Measurements from ENCODE around the gene VAMP5. TPM values are rescaled to one million over a fixed set of nuclear protein-coding genes. Genes with fewer than 3 reads are reported as not detected.
"Not testable (repeated sequence)": the region's sequence is repeated elsewhere in the genome, so short reads cannot be mapped to it uniquely, and the experiment has no call there.

The VAMP5 gene
- total and polyA plus RNA-seq, 2 of the 8 experiments (the other 6 are each of a cell fraction or from before 2014, with no cell fraction given), result 4.7 to 14.2 TPM

GRCh38 chr2:85614757-85615156 lies 30.5 kb downstream of the VAMP5 start:
- not testable (repeated sequence) for H2BK12ac ChIP-seq (ENCODE audit: low read depth, low read length); H4K5ac ChIP-seq (ENCODE audit: insufficient read length, low read depth, low read length); H3K27ac ChIP-seq (ENCODE audit: low read depth, low read length); H3K27me3 ChIP-seq (replicated peaks in 1 of 4; ENCODE audit: control insufficient read depth in 3 of 4, extremely low read depth in 1 of 4, insufficient read depth in 3 of 4, low read length in 3 of 4); H3K14ac ChIP-seq (ENCODE audit: insufficient read length); DNase-seq (ENCODE audit: low read depth in 1 of 2, low spot score in 2 of 2); H4K91ac ChIP-seq (replicated peaks; ENCODE audit: insufficient read length, low read length); H3K23ac ChIP-seq (ENCODE audit: insufficient read length); H3K23me2 ChIP-seq (ENCODE audit: low read depth, low read length); H2BK120ac ChIP-seq (replicated peaks; ENCODE audit: low read depth, low read length); H2BK15ac ChIP-seq (ENCODE audit: low read length); H2AFZ ChIP-seq (ENCODE audit: low read length); H3K9ac ChIP-seq (replicated peaks in 1 of 4; ENCODE audit: extremely low read depth in 1 of 4, low read depth in 3 of 4, low read length in 3 of 4); H2BK5ac ChIP-seq (ENCODE audit: low read depth, low read length); H2AK5ac ChIP-seq (ENCODE audit: low read depth, low read length); H3K4me1 ChIP-seq (replicated peaks in 1 of 4; ENCODE audit: control insufficient read depth in 3 of 4, insufficient read depth in 4 of 4, low read length in 3 of 4); H3K4me2 ChIP-seq (ENCODE audit: insufficient read depth in 1 of 2, low read depth in 2 of 2, low read length in 2 of 2); H4K8ac ChIP-seq (ENCODE audit: extremely low read depth, insufficient read depth, low read length); H3K18ac ChIP-seq (ENCODE audit: extremely low read depth, low read length); H3K9me3 ChIP-seq (ENCODE audit: insufficient read depth in 2 of 2, low read depth in 1 of 2, low read length in 1 of 2); H3K79me1 ChIP-seq (ENCODE audit: low read depth, low read length); H3K4ac ChIP-seq (replicated peaks; ENCODE audit: insufficient read length, low read depth, low read length); H3K4me3 ChIP-seq (ENCODE audit: extremely low read depth in 1 of 4, insufficient read depth in 2 of 4, low read depth in 3 of 4, low read length in 4 of 4); H2BK20ac ChIP-seq (ENCODE audit: low read length); FAIRE-seq; H3K56ac ChIP-seq (replicated peaks; ENCODE audit: insufficient read length, low read depth, low read length)
- Histone ChIP-seq H3K79me2 (ENCODE audit: control insufficient read depth in 1 of 2, insufficient read depth in 2 of 2, low read length in 2 of 2) (peaks cover 11 to 40% of the 10 kb centered on the region in 2 experiments), H3K36me3 (ENCODE audit: control insufficient read depth in 2 of 4, insufficient read depth in 4 of 4, low read length in 3 of 4) (peaks cover 0 to 16% (median 5%) of the 10 kb centered on the region in 4 experiments; a peak in 5 of 8 replicates), H4K20me1 (replicated peaks in 1 of 2; ENCODE audit: control insufficient read depth in 1 of 2, insufficient read depth in 2 of 2, low read length in 2 of 2) (peaks cover 0 to 11% of the 10 kb centered on the region in 2 experiments)
- ChIA-PET POLR2A (ENCODE audit: partially characterized antibody) (interaction anchor here (0.9 to 7.9 kb wide), 9 partner anchors 12 to 201 kb away, joined by 3 to 95 read pairs (median 5); partner anchors contain the start of genes MAT2A and TMEM150A), CTCF (ENCODE audit: partially characterized antibody) (interaction anchor here (1.9 kb wide), 1 partner anchor 23 kb away, joined by 7 read pairs; no protein-coding TSS in a partner anchor)
- 95% methylated on average over 7 of the region's 7 CpGs; no CpG with 5 or more reads in 1 of the 2 experiments for WGBS, 2 experiments (ENCODE audit: extremely low coverage in 1 of 2, insufficient coverage in 1 of 2, insufficient read length in 1 of 2, insufficient replicate concordance in 2 of 2, low coverage in 1 of 2, low lambda C conversion rate in 2 of 2, missing lambda C conversion rate in 1 of 2)

All from H1 (cell line).